AG08396 (cell line): ENCODE data around the gene PCDHB1.
A peak's percentile ranks its signal among the peaks of the same experiment; 100 is the strongest.

Experiments used
- DNase-seq: peaks from one replicate; pipeline ENCODE4 v3.0.0; 2012; ENCODE audit warnings: low spot score, mixed read lengths

PCDHB1 gene

GRCh38 chr5:141050622-141051520 is at the start of gene PCDHB1:
Gene PCDHB1 (plus strand): TSS chr5:141051374. CDS start chr5:141051471, 97 bp downstream.
- no peak for DNase-seq

- DNase-seq = no peak
Measured at GRCh38 chr5:141001446-141001843, 49.7 kb upstream of the PCDHB1 start.

- DNase-seq = no peak
Measured at GRCh38 chr5:141001844-141002604, 49.1 kb upstream of the PCDHB1 start.

GRCh38 chr5:141002605-141002965 is 48.6 kb upstream of the PCDHB1 start:
- no peak for DNase-seq

- no peak for DNase-seq
Measured at GRCh38 chr5:141003031-141003430, 48.1 kb upstream of the PCDHB1 start.

GRCh38 chr5:141003791-141004611 is 47.2 kb upstream of the PCDHB1 start:
- DNase-seq = no peak

- DNase-seq = no peak
Measured at GRCh38 chr5:141007791-141008190, 43.4 kb upstream of the PCDHB1 start.

GRCh38 chr5:141010047-141010793 is 41.0 kb upstream of the PCDHB1 start:
- no peak for DNase-seq

GRCh38 chr5:141017943-141018342 is 33.2 kb upstream of the PCDHB1 start:
- no peak for DNase-seq

GRCh38 chr5:141022384-141022783 is 28.8 kb upstream of the PCDHB1 start:
- DNase-seq = no peak

GRCh38 chr5:141031006-141031405 is 20.2 kb upstream of the PCDHB1 start:
- DNase-seq = no peak

- no peak for DNase-seq
Measured at GRCh38 chr5:141032626-141033025, 18.5 kb upstream of the PCDHB1 start.

GRCh38 chr5:141039061-141039460 is 12.1 kb upstream of the PCDHB1 start:
- DNase-seq = no peak

GRCh38 chr5:141039517-141039916 is 11.7 kb upstream of the PCDHB1 start:
- no peak for DNase-seq

GRCh38 chr5:141040093-141040770 is 10.9 kb upstream of the PCDHB1 start:
- DNase-seq = no peak

- peak; percentile 87 for DNase-seq
Measured at GRCh38 chr5:141040771-141041426, 10.3 kb upstream of the PCDHB1 start.

GRCh38 chr5:141041427-141041785 is 9.8 kb upstream of the PCDHB1 start:
- DNase-seq = no peak

- no peak for DNase-seq
Measured at GRCh38 chr5:141042555-141042954, 8.6 kb upstream of the PCDHB1 start.

GRCh38 chr5:141051521-141051866 is 320 bp downstream of the PCDHB1 start:
- no peak for DNase-seq

GRCh38 chr5:141077826-141078225 is 26.7 kb downstream of the PCDHB1 start:
- DNase-seq = no peak

- DNase-seq = no peak
Measured at GRCh38 chr5:141082228-141082627, 31.1 kb downstream of the PCDHB1 start.
